Memory B cell (primary cell): ENCODE results near the gene KANSL1.

ENCODE experiments used
- ATAC-seq: fragments of 150-1000 bp; cut with Tn5 transposase; 2 replicates; pipeline ENCODE4 v1.10.0; 2021; ENCODE audit warnings: low read depth, mild to moderate bottlenecking, moderate library complexity
- DNase-seq, 2 donors: peaks; one replicate each; pipeline ENCODE4 v3.0.0; 2022; ENCODE audit warnings: low spot score in 2 of 2
- H3K27ac Mint-ChIP-seq: one replicate; pipeline ENCODE4 v1.8.0; 2022; ENCODE audit warnings: mild to moderate bottlenecking, moderate library complexity, mixed read lengths
- H3K27me3 Mint-ChIP-seq: one replicate; pipeline ENCODE4 v1.8.0; 2022; ENCODE audit warnings: mixed read lengths
- H3K36me3 Mint-ChIP-seq: one replicate; pipeline ENCODE4 v1.8.0; 2022; ENCODE audit warnings: mild to moderate bottlenecking, mixed read lengths
- H3K4me1 Mint-ChIP-seq: one replicate; pipeline ENCODE4 v1.8.0; 2022; ENCODE audit warnings: mixed read lengths
- H3K4me3 Mint-ChIP-seq: one replicate; pipeline ENCODE4 v1.8.0; 2022; ENCODE audit warnings: mild to moderate bottlenecking, moderate library complexity, mixed read lengths
- H3K9me3 Mint-ChIP-seq: one replicate; pipeline ENCODE4 v1.8.0; 2022; ENCODE audit warnings: mixed read lengths

KANSL1 gene

DNA sequence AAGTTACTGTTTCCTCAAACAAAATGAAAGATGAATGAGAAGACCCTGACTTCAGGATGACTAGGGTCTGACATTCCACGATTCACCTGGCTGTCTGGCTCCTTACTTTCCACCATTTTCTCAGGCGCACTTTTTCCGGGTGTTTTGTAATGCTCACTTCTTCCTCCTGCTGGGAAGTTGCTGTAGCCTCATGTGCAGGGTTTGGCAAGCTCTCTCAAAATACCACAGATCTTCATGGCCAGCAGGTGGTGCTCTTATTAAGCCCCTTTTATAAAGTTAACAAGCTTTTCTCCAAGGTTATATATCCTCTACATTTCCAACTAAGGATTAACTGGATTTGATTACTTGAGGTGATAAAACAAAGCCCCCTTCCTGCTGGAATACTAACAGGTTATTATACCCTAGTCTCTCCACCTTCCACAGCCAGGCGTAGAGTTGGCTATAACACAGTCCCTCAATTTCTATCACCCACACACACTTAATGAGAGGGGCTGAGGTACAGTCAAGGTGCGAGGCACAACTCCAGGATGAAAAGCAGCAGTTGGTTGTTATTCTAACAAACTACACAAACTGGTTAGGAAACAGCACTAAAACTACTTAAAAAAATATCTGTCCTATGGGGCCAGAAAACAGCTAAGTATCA lies 148.8 kb downstream of the KANSL1 start:
- Mint-ChIP-seq H3K9me3 (no peaks in the 10 kb centered on the region), H3K4me3 (no peak overlapping the region), H3K36me3 (peaks cover 22% of the 10 kb centered on the region), H3K4me1 (peaks cover 9% of the 10 kb centered on the region), H3K27ac (peak overlapping the region; percentile 52), H3K27me3 (no peaks in the 10 kb centered on the region)
- DNase-seq, result peak in 1 of 2 donors; percentile 23
- ATAC-seq, result peak; percentile 76

DNA sequence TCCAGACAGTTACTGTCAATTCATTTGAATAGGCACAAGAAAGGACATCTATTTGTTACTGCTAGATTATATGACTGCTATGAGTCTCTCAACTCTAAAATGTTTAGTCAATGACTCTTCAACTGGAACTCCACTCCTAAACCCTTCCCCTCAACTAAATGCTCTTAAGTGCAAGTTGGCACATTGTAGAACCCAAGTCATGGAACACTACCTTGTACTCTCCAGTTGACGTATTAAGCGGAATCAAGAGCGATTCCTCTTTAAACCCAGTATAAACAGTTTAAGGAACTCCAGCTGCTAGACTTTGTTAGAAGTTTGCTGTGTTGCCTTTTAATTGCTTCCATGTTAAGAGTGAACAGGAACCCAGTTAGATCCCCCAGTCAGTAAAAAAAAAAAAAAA lies 149.6 kb downstream of the KANSL1 start:
- peaks cover 9% of the 10 kb centered on the region for H3K4me1 Mint-ChIP-seq
- ATAC-seq (no peak), DNase-seq (no peak)
- peaks cover 20% of the 10 kb centered on the region for H3K36me3 Mint-ChIP-seq
- no peaks in the 10 kb centered on the region for H3K27me3 Mint-ChIP-seq
- H3K27ac Mint-ChIP-seq, result peak overlapping the region; percentile 58
- no peak overlapping the region for H3K4me3 Mint-ChIP-seq
- H3K9me3 Mint-ChIP-seq, result no peaks in the 10 kb centered on the region

DNA sequence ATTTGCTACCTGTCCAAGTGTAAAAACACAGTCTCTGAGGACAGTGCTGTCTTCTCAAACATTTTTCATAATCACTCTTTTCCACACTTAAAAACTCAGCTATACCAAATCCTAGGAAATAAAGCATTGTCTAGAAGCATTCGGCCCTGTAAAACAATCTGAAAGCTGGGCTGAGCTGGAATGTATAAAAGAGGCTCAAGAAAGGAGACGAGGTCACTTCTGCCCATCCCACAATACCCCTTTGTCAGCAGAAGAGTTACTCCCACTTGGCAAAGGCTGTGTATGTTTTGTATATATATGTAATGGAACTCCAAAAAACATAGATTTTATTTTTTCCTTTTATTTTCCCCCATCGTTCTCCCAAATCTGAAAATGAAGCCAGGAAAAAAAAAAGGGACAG lies 150.3 kb downstream of the KANSL1 start:
- no peak for ATAC-seq
- Mint-ChIP-seq H3K36me3 (peaks cover 24% of the 10 kb centered on the region), H3K4me3 (no peak overlapping the region), H3K4me1 (peaks cover 11% of the 10 kb centered on the region), H3K27ac (peak overlapping the region; percentile 58), H3K9me3 (no peaks in the 10 kb centered on the region), H3K27me3 (no peaks in the 10 kb centered on the region)
- DNase-seq, result no peak

DNA sequence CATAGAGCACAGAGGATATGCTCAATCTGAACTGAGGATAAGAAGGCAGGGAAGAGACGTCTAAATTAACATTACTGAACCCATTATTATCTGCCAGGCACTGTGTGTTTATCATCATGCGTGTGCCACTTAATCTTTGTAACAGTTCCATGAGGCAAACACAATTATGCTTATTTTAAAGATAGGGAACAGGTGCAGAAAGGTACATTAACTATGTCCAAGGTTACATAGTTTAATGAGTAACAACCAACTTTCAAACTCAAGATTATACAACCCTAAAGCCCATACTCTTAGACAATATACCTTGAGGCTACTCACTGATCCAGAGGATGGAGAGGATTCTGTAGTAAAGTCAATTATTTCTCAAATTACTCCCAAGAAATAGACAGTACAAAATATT lies 151.0 kb downstream of the KANSL1 start:
- Mint-ChIP-seq H3K9me3 (no peaks in the 10 kb centered on the region), H3K36me3 (peaks cover 24% of the 10 kb centered on the region), H3K4me3 (no peak overlapping the region), H3K4me1 (peaks cover 13% of the 10 kb centered on the region), H3K27me3 (no peaks in the 10 kb centered on the region), H3K27ac (no peak overlapping the region)
- ATAC-seq (no peak), DNase-seq (no peak)

DNA sequence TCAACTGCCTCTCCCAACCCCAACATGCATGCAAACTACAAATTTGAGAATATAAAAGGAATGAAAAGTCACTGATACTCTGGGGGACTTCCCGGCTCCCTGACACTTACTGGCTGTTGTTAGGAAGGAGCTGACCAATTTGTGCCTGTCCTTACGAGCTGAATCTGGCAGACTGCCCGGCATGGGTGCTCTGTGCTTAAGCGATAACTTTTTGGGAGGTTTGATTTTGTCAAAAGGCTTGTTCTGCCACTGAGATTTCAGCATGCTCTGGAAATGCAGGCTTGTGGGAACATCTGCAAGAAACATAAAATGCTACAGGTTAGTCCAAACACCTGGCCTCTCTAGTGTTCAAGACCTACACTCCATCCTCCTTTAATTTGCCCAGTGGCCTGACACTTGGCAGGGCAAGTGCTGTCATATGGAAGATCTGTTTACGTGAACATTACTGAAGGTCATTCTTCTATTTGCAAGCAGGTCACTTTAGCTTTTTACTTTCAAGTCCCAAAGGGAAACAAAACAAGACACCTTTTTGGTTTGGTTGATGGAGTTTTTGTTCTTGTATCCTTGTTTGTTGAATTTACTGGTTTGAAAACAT lies 153.5 kb downstream of the KANSL1 start:
- ATAC-seq (no peak), DNase-seq (no peak)
- Mint-ChIP-seq H3K4me1 (peaks cover 8% of the 10 kb centered on the region), H3K4me3 (no peak overlapping the region), H3K36me3 (peaks cover 29% of the 10 kb centered on the region), H3K27me3 (no peaks in the 10 kb centered on the region), H3K27ac (no peak overlapping the region), H3K9me3 (no peaks in the 10 kb centered on the region)

DNA sequence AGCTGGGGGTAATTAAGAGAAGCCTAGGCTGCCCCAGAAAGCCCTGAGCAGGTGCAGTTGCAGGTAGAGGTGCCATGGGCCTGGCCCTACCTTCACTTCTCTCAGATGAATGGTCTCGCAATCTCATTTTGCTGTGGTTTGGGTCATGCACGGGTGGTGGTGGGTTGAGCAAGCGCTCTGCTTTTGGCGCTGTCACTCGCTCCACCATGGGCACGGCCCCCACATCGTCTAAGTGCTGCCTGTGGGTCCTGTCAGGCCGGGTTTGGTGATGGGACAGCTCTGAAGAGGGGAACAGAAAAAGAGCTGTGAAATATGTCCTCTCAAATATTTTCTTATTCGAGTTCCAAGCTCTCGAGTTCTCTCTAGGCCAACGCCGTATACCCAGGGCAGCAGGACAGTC lies 154.3 kb downstream of the KANSL1 start:
- H3K4me1 Mint-ChIP-seq, result peaks cover 3% of the 10 kb centered on the region
- DNase-seq (no peak), ATAC-seq (no peak)
- no peaks in the 10 kb centered on the region for H3K9me3 Mint-ChIP-seq
- no peaks in the 10 kb centered on the region for H3K27me3 Mint-ChIP-seq
- H3K36me3 Mint-ChIP-seq, result peaks cover 33% of the 10 kb centered on the region
- no peak overlapping the region for H3K27ac Mint-ChIP-seq
- H3K4me3 Mint-ChIP-seq, result no peak overlapping the region

DNA sequence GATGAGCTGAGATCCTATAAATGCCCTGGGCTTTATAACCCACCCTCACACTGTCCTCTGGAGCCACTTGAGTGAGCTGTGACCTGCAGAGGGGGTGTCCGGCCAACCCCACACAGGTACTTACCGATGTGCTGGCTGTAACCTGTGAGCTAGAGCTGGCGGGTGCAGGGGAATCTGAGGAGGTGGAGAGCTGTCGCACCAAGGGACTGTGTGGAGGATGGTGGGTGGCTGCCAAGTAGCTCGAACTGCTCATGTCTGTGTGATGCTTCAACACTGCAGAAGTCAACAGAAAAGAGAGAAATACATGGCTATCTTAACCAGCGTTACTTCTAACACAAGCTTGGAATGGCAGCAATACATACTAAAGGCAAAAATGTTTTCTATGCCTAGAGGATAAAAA lies 154.8 kb downstream of the KANSL1 start:
- peak overlapping the region; percentile 71 for H3K27ac Mint-ChIP-seq
- H3K27me3 Mint-ChIP-seq, result no peaks in the 10 kb centered on the region
- H3K36me3 Mint-ChIP-seq, result peaks cover 30% of the 10 kb centered on the region
- H3K4me1 Mint-ChIP-seq, result peaks cover 3% of the 10 kb centered on the region
- no peak for ATAC-seq
- no peak overlapping the region for H3K4me3 Mint-ChIP-seq
- DNase-seq, result no peak
- no peaks in the 10 kb centered on the region for H3K9me3 Mint-ChIP-seq

DNA sequence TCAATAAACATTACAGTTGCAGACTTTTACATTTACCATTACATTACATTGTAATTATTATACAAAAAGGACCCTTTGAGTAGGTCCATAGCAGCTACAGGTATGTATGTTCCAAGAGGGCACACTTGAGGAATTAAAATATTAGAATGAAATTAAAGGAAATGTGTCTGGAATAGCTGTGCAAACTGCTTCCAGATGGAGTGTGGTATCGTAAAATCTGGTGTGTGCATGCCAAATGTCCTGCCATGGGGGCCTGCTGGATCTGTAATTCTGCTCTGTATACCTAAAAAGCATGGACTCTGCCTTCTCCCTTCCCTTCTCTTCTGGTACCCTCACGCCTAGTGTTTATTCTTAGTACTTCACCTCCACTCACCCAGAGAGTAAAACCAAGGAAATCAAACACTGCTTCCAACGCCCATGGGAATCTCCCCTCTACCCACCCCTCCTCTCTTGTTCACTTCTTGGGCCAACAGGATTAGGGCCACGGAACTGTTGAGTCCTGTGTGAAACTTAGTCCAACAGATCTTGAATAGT lies 155.4 kb downstream of the KANSL1 start:
- peaks cover 3% of the 10 kb centered on the region for H3K4me1 Mint-ChIP-seq
- H3K36me3 Mint-ChIP-seq, result peaks cover 35% of the 10 kb centered on the region
- DNase-seq (no peak), ATAC-seq (no peak)
- H3K4me3 Mint-ChIP-seq, result no peak overlapping the region
- no peaks in the 10 kb centered on the region for H3K27me3 Mint-ChIP-seq
- H3K9me3 Mint-ChIP-seq, result no peaks in the 10 kb centered on the region
- peak overlapping the region; percentile 71 for H3K27ac Mint-ChIP-seq

DNA sequence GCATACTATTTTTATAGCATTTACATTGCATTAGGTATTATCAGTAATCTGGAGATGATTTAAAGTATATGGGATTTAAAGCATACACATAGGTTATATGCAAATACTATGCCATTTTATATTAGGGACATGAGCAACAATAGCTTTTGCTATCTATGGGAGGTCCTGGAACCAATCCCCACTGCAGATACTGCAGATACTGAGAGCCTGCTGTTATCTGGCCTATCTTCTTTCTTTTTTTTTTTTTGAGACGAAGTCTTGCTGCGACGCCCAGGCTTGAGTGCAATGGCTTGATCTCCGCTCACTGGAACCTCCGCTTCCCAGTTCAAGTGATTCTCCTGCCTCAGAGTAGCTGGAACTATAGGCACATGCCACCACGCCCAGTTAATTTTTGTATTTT lies 156.7 kb downstream of the KANSL1 start:
- H3K4me1 Mint-ChIP-seq, result peaks cover 3% of the 10 kb centered on the region
- no peaks in the 10 kb centered on the region for H3K27me3 Mint-ChIP-seq
- no peaks in the 10 kb centered on the region for H3K9me3 Mint-ChIP-seq
- peaks cover 42% of the 10 kb centered on the region for H3K36me3 Mint-ChIP-seq
- no peak for ATAC-seq
- H3K27ac Mint-ChIP-seq, result peak overlapping the region; percentile 24
- no peak for DNase-seq
- no peak overlapping the region for H3K4me3 Mint-ChIP-seq

DNA sequence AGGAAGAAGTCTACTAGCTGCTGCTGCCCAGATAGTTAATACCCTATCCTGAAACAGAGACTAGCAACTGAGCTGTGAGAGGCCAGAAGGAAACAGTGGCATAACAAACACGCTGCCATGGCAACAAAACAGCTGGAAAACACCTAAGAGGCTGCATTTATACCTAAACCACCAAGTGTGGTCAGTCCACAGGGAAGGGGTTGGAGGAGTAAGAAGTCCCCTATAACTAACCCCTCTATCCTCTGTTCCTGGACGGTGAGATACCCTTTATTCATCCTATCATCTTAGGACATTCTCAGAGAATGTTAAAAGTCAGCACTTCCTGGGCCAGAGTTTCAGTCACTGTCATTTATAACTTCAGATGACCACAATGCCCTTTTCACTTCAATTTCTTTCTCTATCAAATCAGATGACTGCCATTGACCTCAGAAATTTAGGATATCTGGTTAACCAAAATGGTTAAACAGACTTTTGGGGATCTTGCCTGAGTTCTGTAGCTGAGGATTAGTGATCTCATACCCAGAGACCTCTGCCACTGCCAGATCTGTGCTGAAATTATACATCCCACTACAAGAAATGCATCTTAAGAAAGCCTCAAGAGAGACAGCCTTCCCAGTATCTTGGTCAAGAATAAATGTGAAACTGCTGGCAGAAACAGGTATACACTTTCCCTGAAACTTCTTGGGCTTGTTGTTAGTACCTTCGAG lies 158.0 kb downstream of the KANSL1 start:
- no peak overlapping the region for H3K4me3 Mint-ChIP-seq
- peak overlapping the region; percentile 84 for H3K27ac Mint-ChIP-seq
- peaks cover 7% of the 10 kb centered on the region for H3K4me1 Mint-ChIP-seq
- no peaks in the 10 kb centered on the region for H3K27me3 Mint-ChIP-seq
- no peaks in the 10 kb centered on the region for H3K9me3 Mint-ChIP-seq
- peak; percentile 62 for ATAC-seq
- H3K36me3 Mint-ChIP-seq, result peaks cover 46% of the 10 kb centered on the region
- DNase-seq, result no peak

DNA sequence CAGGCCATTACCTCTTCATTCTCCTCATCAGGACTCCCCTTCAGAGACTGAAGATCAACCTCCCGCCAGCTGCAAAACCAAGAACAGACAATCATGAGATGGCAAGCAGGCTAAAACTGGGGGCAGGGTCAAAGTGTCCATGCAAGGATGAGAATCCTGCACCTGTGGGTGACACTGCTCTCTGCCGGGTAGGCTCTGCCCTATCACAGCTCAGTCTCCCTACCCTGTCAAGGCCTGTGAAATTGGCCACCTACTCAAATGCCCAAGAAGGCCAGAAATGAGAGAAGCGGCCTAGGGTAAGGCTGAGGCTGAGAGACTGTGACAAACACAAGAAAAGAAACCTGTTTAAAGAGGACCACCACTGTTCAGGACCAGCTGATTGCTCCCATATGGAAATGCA lies 159.8 kb downstream of the KANSL1 start:
- no peaks in the 10 kb centered on the region for H3K9me3 Mint-ChIP-seq
- no peaks in the 10 kb centered on the region for H3K27me3 Mint-ChIP-seq
- ATAC-seq, result no peak
- peaks cover 17% of the 10 kb centered on the region for H3K4me1 Mint-ChIP-seq
- DNase-seq, result no peak
- H3K27ac Mint-ChIP-seq, result peak overlapping the region; percentile 84
- H3K36me3 Mint-ChIP-seq, result peaks cover 53% of the 10 kb centered on the region
- no peak overlapping the region for H3K4me3 Mint-ChIP-seq

DNA sequence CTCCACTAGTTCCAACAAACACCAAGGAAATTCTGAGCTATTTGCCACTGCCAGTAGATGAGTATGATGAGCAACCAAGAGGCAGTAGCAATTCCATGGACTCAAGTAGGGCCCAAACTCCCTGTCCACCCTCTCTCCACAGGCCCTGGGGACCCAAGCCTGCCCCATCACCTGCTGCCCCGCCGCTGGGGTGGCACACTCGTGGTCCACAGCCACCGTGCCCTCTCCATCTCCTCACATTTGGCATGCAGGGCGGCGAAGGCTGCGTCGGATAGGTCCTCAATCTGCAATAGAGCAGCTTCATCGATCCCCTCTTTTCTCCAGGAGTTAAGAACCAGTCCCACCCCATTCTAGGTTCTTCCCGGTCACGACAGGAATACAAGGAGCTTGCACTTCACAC lies 160.3 kb downstream of the KANSL1 start:
- peak overlapping the region; percentile 84 for H3K27ac Mint-ChIP-seq
- no peaks in the 10 kb centered on the region for H3K27me3 Mint-ChIP-seq
- no peak for ATAC-seq
- H3K4me1 Mint-ChIP-seq, result peaks cover 20% of the 10 kb centered on the region
- no peak for DNase-seq
- no peak overlapping the region for H3K4me3 Mint-ChIP-seq
- no peaks in the 10 kb centered on the region for H3K9me3 Mint-ChIP-seq
- H3K36me3 Mint-ChIP-seq, result peaks cover 49% of the 10 kb centered on the region

DNA sequence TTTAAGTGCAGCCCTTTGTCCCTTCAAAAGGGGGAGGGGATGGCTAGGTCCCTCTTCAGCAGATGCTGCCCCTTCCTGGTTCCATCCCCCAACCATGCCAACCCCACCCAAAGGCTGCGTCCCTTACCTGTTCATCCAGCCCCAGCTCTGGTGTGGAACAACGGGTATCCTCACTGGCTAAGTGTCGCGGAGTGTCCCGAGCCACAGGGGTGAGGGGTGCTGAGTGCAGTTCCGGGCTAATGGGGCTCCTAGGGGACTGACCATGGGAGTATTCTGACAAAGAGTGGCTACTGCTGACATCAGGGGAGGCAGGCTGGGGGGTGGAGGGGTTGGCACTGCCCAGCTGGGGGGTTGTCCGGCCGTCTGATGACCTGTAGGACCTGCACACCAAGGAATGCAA lies 161.3 kb downstream of the KANSL1 start:
- Mint-ChIP-seq H3K27ac (peak overlapping the region; percentile 84), H3K4me3 (no peak overlapping the region), H3K27me3 (no peaks in the 10 kb centered on the region), H3K9me3 (no peaks in the 10 kb centered on the region), H3K4me1 (peaks cover 29% of the 10 kb centered on the region), H3K36me3 (peaks cover 45% of the 10 kb centered on the region)
- ATAC-seq (no peak), DNase-seq (no peak)

DNA sequence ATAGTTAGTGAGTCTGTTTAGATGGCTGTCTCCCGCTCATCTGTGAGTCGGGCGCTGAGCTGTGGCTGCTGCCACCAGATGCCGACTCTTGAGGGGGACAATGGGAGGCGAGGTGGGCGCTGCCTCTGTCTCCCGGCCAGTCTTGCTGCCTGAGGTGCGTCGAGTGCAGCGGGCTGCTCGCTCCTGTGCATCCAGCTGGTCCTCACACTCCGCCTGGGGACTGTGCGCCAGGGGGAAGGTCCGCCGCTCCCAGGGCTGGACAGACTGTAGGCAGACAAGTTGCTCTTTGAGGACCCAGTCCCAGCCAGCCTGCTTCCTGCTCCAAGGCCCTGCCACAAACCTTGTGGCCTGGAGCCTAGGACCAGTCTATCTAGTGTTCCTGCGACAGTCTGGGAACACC lies 161.8 kb downstream of the KANSL1 start:
- peaks cover 33% of the 10 kb centered on the region for H3K4me1 Mint-ChIP-seq
- no peak for DNase-seq
- H3K27ac Mint-ChIP-seq, result peak overlapping the region; percentile 84
- peaks cover 43% of the 10 kb centered on the region for H3K36me3 Mint-ChIP-seq
- no peak overlapping the region for H3K4me3 Mint-ChIP-seq
- no peaks in the 10 kb centered on the region for H3K27me3 Mint-ChIP-seq
- no peak for ATAC-seq
- H3K9me3 Mint-ChIP-seq, result no peaks in the 10 kb centered on the region
